BLaER1 (cell line): Measurements from ENCODE around the gene SETD2.
"Not testable (repeated sequence)": the region's sequence is repeated elsewhere in the genome, so short reads cannot be mapped to it uniquely, and the experiment has no call there.

Experiments used
- H3K27ac ChIP-seq: shearing (Covaris generic); formaldehyde crosslinking; 2 replicates; pipeline ENCODE4 v1.8.1; 2022
- H3K27me3 ChIP-seq: shearing (Covaris generic); formaldehyde crosslinking; 2 replicates; pipeline ENCODE4 v1.8.1; 2022
- H3K36me3 ChIP-seq: shearing (Covaris generic); formaldehyde crosslinking; 2 replicates; pipeline ENCODE4 v1.8.1; 2022
- H3K4me1 ChIP-seq: shearing (Covaris generic); formaldehyde crosslinking; 2 replicates; pipeline ENCODE4 v1.8.1; 2022
- H3K4me2 ChIP-seq: shearing (Covaris generic); formaldehyde crosslinking; 2 replicates; pipeline ENCODE4 v1.8.1; 2022
- H3K4me3 ChIP-seq: shearing (Covaris generic); formaldehyde crosslinking; 2 replicates; pipeline ENCODE4 v1.8.1; 2022
- H3K9ac ChIP-seq: shearing (Covaris generic); formaldehyde crosslinking; 2 replicates; pipeline ENCODE4 v1.8.1; 2022
- H3K9me3 ChIP-seq: shearing (Covaris generic); formaldehyde crosslinking; 2 replicates; pipeline ENCODE4 v1.8.1; 2022
- H4K20me1 ChIP-seq: shearing (Covaris generic); formaldehyde crosslinking; 2 replicates; pipeline ENCODE4 v1.8.1; 2022
- Cebpa-rat ChIP-seq: shearing (Covaris generic); IDR thresholded peaks from 2 replicates; pipeline ENCODE4 v1.8.1; 2022

SETD2 gene

DNA sequence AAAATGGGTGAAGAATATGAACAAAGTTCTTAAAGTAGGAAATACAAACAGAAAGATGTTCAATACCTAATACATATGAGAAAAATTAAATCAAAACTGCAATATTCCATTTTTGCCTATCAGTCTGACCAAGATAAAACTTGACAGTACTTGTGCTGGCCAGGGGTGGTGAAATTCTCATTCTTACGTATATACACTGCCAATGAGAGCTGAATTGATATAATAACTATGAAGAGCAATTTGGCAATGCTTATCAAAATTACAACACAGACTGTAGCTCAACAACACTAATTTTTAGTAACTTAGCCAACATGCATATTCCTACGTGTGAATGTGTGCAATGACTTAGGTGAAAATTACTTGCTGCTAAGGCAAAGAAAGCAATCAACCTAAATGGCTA is 90.2 kb downstream of the SETD2 start:
- Histone ChIP-seq H3K9ac (no peak overlapping the region), H4K20me1 (peaks cover 92% of the 10 kb centered on the region), H3K36me3 (peaks cover 91% of the 10 kb centered on the region)

DNA sequence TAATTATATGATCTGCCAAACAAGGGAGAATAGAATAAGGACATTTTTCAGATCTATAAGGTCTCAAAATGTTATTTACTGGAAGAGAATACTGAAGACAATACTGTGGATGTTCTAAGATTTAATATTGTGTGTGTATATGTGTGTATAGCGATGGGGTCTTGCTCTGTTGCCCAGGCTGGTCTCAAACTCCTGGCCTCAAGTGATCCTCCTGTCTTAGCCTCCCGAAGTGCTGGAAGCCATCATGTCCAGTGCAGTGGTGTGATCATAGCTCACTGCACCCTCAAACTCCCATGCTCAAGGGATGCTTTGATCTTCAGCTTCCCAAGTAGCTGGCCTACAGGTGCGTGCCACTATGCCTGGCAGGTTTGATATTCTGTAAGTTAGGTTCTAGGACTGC is 93.1 kb downstream of the SETD2 start:
- no peak for TF ChIP-seq Cebpa-rat
- Histone ChIP-seq H3K4me2 (no peak overlapping the region), H3K4me1 (no peaks in the 10 kb centered on the region), H4K20me1 (peaks cover 92% of the 10 kb centered on the region), H3K27me3 (no peaks in the 10 kb centered on the region), H3K27ac (no peak overlapping the region), H3K9ac (no peak overlapping the region), H3K4me3 (no peak overlapping the region), H3K36me3 (peaks cover 92% of the 10 kb centered on the region), H3K9me3 (no peaks in the 10 kb centered on the region)

More for the DNA sequence above, 90.2 kb downstream of the SETD2 start:
- Histone ChIP-seq H3K4me1 (no peaks in the 10 kb centered on the region), H3K27me3 (no peaks in the 10 kb centered on the region), H3K4me3 (no peak overlapping the region), H3K9me3 (no peaks in the 10 kb centered on the region), H3K27ac (no peak overlapping the region), H3K4me2 (no peak overlapping the region)
- TF ChIP-seq Cebpa-rat: no peak

DNA sequence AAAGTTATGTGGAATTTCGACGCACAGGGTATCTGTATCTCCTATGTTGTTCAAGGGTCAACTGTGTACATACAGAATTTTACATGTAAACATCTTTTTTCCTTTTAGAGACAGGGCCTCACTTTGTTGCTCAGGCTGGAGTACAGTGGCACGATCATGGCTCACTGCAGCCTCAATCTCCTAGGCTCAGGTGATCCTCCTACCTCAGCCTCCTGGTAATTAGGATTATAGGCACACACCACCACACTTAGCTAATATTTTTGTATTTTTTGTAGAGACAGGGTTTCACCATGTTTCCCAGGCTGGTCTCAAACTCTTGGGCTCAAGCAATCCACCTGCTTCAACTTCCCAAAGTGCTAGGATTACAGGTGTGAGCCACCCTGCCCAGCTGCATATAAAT is 97.7 kb downstream of the SETD2 start:
- H3K9me3 ChIP-seq, H3K27ac ChIP-seq, H3K9ac ChIP-seq, H3K27me3 ChIP-seq, H3K4me3 ChIP-seq, H3K4me2 ChIP-seq, H3K4me1 ChIP-seq: not testable (repeated sequence)
- Histone ChIP-seq H4K20me1 (peaks cover 80% of the 10 kb centered on the region), H3K36me3 (peaks cover 90% of the 10 kb centered on the region)

DNA sequence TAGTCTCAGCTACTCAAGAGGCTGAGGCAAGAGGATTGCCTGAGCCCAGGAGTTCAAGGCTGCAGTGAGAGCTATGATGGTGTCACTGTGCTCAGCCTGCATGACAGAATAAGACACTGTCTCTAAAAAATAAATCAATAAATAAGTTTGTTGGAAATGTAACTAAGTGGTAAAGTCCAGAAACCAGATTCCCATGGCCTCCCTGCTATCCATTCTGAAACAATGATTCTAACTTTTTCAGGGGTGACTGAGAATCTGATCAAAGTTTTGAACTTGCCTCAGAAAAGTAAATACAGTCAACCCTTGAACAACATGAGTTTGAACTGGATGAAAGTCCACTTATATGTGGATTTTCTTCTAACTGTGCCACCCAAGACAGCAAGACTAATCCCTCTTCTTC is 98.2 kb downstream of the SETD2 start:
- Histone ChIP-seq H3K9ac (no peak overlapping the region), H3K36me3 (peaks cover 90% of the 10 kb centered on the region), H4K20me1 (peaks cover 80% of the 10 kb centered on the region), H3K4me2 (no peak overlapping the region), H3K27ac (no peak overlapping the region), H3K4me3 (no peak overlapping the region), H3K27me3 (no peaks in the 10 kb centered on the region), H3K4me1 (no peaks in the 10 kb centered on the region), H3K9me3 (no peaks in the 10 kb centered on the region)
- TF ChIP-seq Cebpa-rat: no peak

DNA sequence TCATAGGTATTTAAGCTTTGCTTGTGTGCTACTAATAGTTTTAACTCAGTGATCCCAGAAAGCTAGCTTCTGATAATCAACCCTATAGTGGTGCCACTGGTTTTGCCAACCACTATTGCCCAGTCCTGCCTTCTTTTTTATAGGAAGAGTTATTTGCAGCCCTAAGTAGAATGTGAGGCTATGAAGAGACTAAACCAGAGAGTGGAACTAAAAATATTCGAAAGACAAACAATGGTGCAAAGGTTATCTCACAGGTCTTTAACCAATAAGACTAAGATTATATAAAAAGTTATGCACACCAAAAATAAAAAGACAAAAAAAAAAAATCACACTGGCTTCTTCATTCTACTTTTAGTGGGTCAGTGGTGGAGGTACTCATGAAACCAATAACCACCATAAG is 98.9 kb downstream of the SETD2 start:
- Histone ChIP-seq H3K27ac (no peak overlapping the region), H4K20me1 (peaks cover 77% of the 10 kb centered on the region), H3K9ac (no peak overlapping the region), H3K27me3 (no peaks in the 10 kb centered on the region), H3K4me1 (no peaks in the 10 kb centered on the region), H3K36me3 (peaks cover 89% of the 10 kb centered on the region), H3K9me3 (no peaks in the 10 kb centered on the region), H3K4me2 (no peak overlapping the region), H3K4me3 (no peak overlapping the region)
- TF ChIP-seq Cebpa-rat: no peak

DNA sequence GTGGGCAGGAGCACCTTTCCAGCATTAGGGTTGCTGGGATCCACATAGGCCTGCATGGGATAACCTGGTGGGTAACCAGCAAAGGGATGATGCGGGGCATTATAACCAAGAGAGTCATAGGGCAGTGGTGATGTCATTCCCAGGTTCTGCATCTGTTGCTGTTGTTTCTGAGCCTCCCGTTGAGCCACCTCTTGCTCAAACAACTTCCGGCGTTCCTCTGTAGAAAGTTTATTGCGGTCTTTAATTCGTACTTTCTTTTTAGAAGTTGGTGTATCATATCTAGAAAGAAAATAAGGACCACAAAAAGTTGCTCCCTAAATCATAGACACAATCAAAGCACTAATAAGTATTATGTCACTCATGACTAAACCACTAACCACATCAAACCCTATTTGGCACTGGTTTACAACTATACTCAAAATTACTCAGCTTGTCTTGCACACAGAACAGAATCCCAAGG is 106.7 kb downstream of the SETD2 start:
- TF ChIP-seq Cebpa-rat: no peak
- Histone ChIP-seq H3K9me3 (no peaks in the 10 kb centered on the region), H3K4me1 (peaks cover 8% of the 10 kb centered on the region), H3K4me2 (no peak overlapping the region), H3K4me3 (no peak overlapping the region), H3K36me3 (peaks cover 86% of the 10 kb centered on the region), H3K9ac (no peak overlapping the region), H4K20me1 (peaks cover 54% of the 10 kb centered on the region), H3K27ac (no peak overlapping the region), H3K27me3 (no peaks in the 10 kb centered on the region)

DNA sequence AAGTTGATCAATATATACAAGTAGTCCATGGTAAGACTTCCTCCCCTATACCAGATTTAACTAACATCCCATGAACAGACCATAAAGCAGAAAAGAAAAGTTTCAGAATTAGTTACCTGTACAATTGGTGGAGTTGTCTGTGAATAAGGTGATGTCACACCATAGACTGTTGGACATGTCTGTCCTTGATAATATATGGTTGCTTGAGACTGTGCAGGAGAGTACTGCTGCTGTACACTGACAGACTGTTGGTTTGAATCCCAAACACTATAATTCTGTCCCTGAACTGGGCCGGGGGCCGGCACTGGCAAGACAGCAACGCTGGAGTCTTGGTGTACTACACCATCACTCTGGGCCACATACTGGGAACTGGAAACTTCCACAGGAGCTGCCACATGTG is 107.2 kb downstream of the SETD2 start:
- no peak for TF ChIP-seq Cebpa-rat
- H3K27me3 ChIP-seq: no peaks in the 10 kb centered on the region
- H3K9me3 ChIP-seq: no peaks in the 10 kb centered on the region
- H3K27ac ChIP-seq: no peak overlapping the region
- no peak overlapping the region for H3K4me3 ChIP-seq
- no peak overlapping the region for H3K4me2 ChIP-seq
- no peak overlapping the region for H3K9ac ChIP-seq
- peaks cover 49% of the 10 kb centered on the region for H4K20me1 ChIP-seq
- H3K36me3 ChIP-seq: peaks cover 86% of the 10 kb centered on the region
- H3K4me1 ChIP-seq: peaks cover 8% of the 10 kb centered on the region

DNA sequence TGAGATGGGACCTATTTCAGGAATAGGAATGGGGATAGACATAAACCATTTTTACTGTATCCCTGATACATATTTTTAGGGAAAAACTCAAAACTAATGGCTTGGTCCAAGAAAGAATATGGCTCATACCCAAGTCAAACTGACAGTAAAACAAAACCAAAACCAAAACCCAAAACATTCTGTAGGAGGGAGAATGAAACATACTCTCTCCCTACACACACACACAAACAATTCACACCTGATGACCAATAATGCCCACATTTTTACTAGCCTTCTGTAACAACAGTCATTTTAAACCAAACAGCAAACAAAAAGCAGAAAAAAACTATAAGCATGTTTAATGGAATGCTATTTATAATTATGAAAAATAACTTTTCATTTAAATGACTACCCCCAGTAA is 109.5 kb downstream of the SETD2 start:
- peaks cover 80% of the 10 kb centered on the region for H3K36me3 ChIP-seq
- H3K4me2 ChIP-seq: no peak overlapping the region
- H3K27me3 ChIP-seq: no peaks in the 10 kb centered on the region
- H3K9ac ChIP-seq: no peak overlapping the region
- no peak for TF ChIP-seq Cebpa-rat
- no peak overlapping the region for H3K4me3 ChIP-seq
- H3K27ac ChIP-seq: no peak overlapping the region
- H3K4me1 ChIP-seq: peaks cover 8% of the 10 kb centered on the region
- no peaks in the 10 kb centered on the region for H3K9me3 ChIP-seq
- H4K20me1 ChIP-seq: peaks cover 30% of the 10 kb centered on the region

DNA sequence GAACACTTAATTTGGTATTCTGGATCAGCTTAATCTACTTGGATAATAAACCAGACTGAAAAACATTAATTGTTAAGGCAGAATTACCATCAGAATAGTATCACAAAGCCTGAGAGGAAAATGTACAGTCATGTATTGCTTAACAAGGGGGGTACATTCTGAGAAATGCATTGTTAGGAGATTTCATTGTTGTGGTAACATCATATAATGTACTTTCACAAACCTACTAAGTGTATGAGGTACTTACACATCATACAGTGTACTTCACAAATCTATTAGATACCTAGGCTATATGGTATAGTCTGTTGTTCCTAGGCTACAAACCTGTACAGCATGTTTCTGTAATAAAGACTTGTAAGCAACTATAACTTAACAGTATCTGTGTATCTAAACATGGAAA is 116.2 kb downstream of the SETD2 start:
- Histone ChIP-seq H3K4me3 (no peak overlapping the region), H3K4me2 (no peak overlapping the region), H3K4me1 (no peaks in the 10 kb centered on the region), H3K27me3 (no peaks in the 10 kb centered on the region), H3K36me3 (peaks cover 64% of the 10 kb centered on the region), H3K27ac (no peak overlapping the region), H3K9ac (no peak overlapping the region), H3K9me3 (no peaks in the 10 kb centered on the region), H4K20me1 (peaks cover 31% of the 10 kb centered on the region; the same call in 1 of the 2 replicates)
- TF ChIP-seq Cebpa-rat: no peak

DNA sequence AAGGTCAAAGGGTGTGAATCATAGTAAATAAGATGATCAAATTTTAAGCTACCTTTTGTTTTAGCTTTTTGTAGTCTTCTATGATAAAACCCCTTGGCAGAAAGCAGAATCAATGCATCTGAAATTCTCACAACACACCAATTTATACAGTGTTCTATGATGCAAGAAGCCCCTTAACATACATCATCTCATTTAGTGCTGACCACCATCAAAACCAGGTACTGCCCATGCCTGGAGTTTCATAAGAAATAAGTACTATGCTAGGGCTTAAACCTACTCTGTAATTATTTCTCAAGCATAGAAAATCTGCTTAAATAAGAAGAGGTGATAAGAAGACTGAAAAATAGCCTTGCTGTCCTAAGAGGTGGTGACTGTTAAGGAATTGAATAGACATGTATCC is 116.8 kb downstream of the SETD2 start:
- no peak overlapping the region for H3K4me3 ChIP-seq
- no peak overlapping the region for H3K4me2 ChIP-seq
- no peaks in the 10 kb centered on the region for H3K27me3 ChIP-seq
- peaks cover 64% of the 10 kb centered on the region for H3K36me3 ChIP-seq
- peaks cover 31% of the 10 kb centered on the region; the same call in 1 of the 2 replicates for H4K20me1 ChIP-seq
- H3K9ac ChIP-seq: no peak overlapping the region
- H3K27ac ChIP-seq: no peak overlapping the region
- no peaks in the 10 kb centered on the region for H3K4me1 ChIP-seq
- no peak for TF ChIP-seq Cebpa-rat
- no peaks in the 10 kb centered on the region for H3K9me3 ChIP-seq

DNA sequence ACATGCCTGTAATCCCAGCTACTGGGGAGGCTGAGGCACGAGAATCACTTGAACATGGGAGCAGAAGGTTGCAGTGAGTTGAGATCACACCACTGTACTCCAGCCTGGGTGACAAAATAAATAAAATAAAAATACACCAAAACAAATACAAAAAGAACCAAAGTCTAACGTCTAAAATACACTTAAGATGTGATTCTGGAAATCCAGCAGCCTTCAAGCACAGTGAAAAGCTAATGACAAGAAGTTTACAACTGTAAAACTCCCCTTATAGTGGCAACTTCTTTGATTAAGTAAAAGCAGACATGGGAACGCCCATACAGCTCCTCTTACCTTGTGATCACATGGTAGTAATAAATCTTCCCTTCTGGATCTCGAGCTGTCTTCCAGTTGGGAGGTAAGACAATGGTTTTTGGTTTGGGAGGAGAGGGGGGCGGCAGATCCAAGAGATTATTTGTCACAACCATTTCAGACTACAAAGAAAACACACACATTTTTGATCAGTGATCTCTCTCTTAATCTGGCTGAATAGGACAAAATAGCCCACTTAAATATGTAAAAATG is 121.6 kb downstream of the SETD2 start:
- Histone ChIP-seq H3K36me3 (peaks cover 94% of the 10 kb centered on the region), H3K4me3 (no peak overlapping the region), H3K27ac (no peak overlapping the region), H3K9ac (no peak overlapping the region), H3K9me3 (no peaks in the 10 kb centered on the region), H4K20me1 (peaks cover 14% of the 10 kb centered on the region; the same call in 1 of the 2 replicates), H3K4me1 (no peaks in the 10 kb centered on the region), H3K27me3 (no peaks in the 10 kb centered on the region), H3K4me2 (no peak overlapping the region)
- no peak for TF ChIP-seq Cebpa-rat
